ENCODE measurements around the gene FHOD1. TPM values are rescaled to one million over a fixed set of nuclear protein-coding genes. Genes with fewer than 3 reads are reported as not detected.

FHOD1 gene
- total and polyA plus RNA-seq, 2 of the 13 experiments (the other 11 are each of a cell fraction or from before 2014, with no cell fraction given): 20.0 to 20.8 TPM

DNA sequence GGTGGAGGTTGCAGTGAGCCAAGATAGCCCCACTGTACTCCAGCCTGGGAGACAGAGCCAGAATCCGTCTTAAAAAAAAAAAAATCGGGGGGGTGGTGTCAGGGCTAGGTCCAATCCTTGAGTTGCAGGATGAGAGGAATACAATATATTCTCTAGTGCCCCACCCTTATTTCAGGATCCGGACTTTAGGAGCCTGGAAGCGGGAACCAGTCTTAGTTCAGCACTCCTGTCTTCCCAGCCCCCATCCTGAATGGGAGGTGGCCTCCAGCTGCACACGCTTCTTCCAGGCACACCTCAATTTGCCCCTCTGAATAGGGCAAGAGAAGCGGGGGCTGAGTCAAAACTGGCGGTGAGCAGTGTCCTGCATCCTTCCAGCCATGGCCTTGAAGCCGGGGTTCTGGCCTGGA lies 1.6 kb downstream of the FHOD1 start (continued):
- TF ChIP-seq ZSCAN25 (CRISPR knock-in tag; IDR thresholded peaks at IDR 0.05) (no peak), ZFP90 (CRISPR knock-in tag; IDR thresholded peaks at IDR 0.05; ENCODE audit: borderline replicate concordance) (0 out of 2 replicates have a peak, but pooled peaks have one; percentile 15), RNF2 (conservative IDR thresholded peaks at IDR 0.05; ENCODE audit: low read depth) (no peak), ZNF597 (CRISPR knock-in tag; IDR thresholded peaks at IDR 0.05) (no peak), GFI1 (CRISPR knock-in tag; IDR thresholded peaks at IDR 0.05; ENCODE audit: borderline replicate concordance) (no peak), CBX1 (IDR thresholded peaks at IDR 0.05; ENCODE audit: low read depth) (no peak), TRIM22 (IDR thresholded peaks at IDR 0.05) (no peak), ZNF773 (CRISPR knock-in tag; IDR thresholded peaks at IDR 0.05; ENCODE audit: borderline replicate concordance) (no peak)

DNA sequence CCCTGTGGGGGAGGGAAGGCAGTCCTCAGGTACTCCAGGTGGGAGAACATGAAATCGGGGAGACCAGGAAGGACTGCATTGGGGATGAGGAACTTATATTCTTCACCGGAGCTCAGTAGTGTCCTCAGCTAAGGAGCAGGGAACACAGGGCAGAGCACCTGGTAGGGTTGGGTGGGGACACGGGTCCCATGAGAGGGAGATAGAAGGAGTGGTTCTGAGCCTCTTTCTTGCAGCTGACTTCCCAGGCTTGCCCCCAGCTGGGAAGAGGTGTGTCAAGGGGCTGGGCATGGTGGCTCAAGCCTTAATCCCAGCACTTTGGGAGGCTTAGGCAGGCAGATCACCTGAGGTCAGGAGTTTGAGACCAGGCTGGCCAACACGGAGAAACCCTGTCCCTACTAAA lies 2.1 kb downstream of the FHOD1 start:
- Histone ChIP-seq H4K20me1 (ENCODE audit: insufficient read depth, low read length) (no peaks in the 10 kb centered on the region), H2AFZ (ENCODE audit: low read length) (no peak overlapping the region), H3K27ac (ENCODE audit: extremely low read length, insufficient read depth, low read length) (peak overlapping the region; percentile 73), H3K4me2 (ENCODE audit: low read depth, low read length) (peak overlapping the region; percentile 97), H3K9ac (ENCODE audit: insufficient read depth, low read depth, low read length) (peak overlapping the region; percentile 69; the same call in 1 of the 2 replicates), H3K27me3 (ENCODE audit: control insufficient read depth in 1 of 2, insufficient read depth in 2 of 2, low read length in 2 of 2) (peaks cover 0 to 17% of the 10 kb centered on the region in 2 experiments; a peak in 3 of 5 replicates), H3K9me3 (ENCODE audit: low read length) (no peaks in the 10 kb centered on the region), H3K4me1 (ENCODE audit: insufficient read depth, low read length) (peaks cover 68% of the 10 kb centered on the region), H3K79me2 (ENCODE audit: insufficient read depth, low read length) (no peaks in the 10 kb centered on the region), H3K4me3 (replicated peaks in 1 of 3; ENCODE audit: insufficient read depth in 1 of 3, low read depth in 2 of 3, low read length in 3 of 3) (peak overlapping the region in 1 of 3 experiments; percentile 85; a peak in 1 of 6 replicates), H3K36me3 (replicated peaks in 1 of 2; ENCODE audit: control insufficient read depth in 1 of 2, insufficient read depth in 2 of 2, low read length in 2 of 2) (peaks cover 2 to 4% of the 10 kb centered on the region in 2 experiments; a peak in 2 of 5 replicates)
- WGBS (ENCODE audit: low lambda C conversion rate): 89% methylated on average over 4 of the region's 4 CpGs
- FAIRE-seq (no peak), DNase-seq (ENCODE audit: low spot score) (no peak), ATAC-seq (no peak)
- in situ Hi-C loops (cut with HindIII; ENCODE audit: extremely low pct_ligation_motif_present, low pct_unique_long_range_greater_than_20kb): no loop called here
- POLR2A ChIA-PET: interaction anchor here (4.5 to 6.1 kb wide), 2 partner anchors 13 to 19 kb away, joined by 24 to 71 read pairs; partner anchors contain the start of gene TMEM208
- BruUV-seq (replicated peaks): TSS peak; percentile 49
- intact Hi-C loops (cut with micrococcal nuclease; ENCODE audit: unreplicated experiment): no loop called here
- CTCF ChIA-PET (ENCODE audit: low intra/inter-chr PET ratio, low total read pairs): no interaction called here
- TF ChIP-seq ZNF780A (CRISPR knock-in tag; IDR thresholded peaks at IDR 0.05) (no peak), NFE2L2 (IDR thresholded peaks at IDR 0.05; ENCODE audit: low read length) (no peak), ZBTB14 (CRISPR knock-in tag; IDR thresholded peaks at IDR 0.05) (no peak), NFRKB (IDR thresholded peaks at IDR 0.05) (no peak), RAD51 (IDR thresholded peaks at IDR 0.05; ENCODE audit: borderline replicate concordance) (no peak), ZMYM4 (CRISPR knock-in tag; IDR thresholded peaks at IDR 0.05) (no peak), PRMT3 (CRISPR knock-in tag; IDR thresholded peaks at IDR 0.05; ENCODE audit: borderline replicate concordance, low read depth) (no peak), ZNF790 (CRISPR knock-in tag; IDR thresholded peaks at IDR 0.05; ENCODE audit: borderline replicate concordance) (no peak), JARID2 (CRISPR knock-in tag; IDR thresholded peaks at IDR 0.05; ENCODE audit: insufficient replicate concordance) (no peak), NCOA2 (CRISPR knock-in tag; IDR thresholded peaks at IDR 0.05) (no peak)
- TF ChIP-seq, protein P1, sequence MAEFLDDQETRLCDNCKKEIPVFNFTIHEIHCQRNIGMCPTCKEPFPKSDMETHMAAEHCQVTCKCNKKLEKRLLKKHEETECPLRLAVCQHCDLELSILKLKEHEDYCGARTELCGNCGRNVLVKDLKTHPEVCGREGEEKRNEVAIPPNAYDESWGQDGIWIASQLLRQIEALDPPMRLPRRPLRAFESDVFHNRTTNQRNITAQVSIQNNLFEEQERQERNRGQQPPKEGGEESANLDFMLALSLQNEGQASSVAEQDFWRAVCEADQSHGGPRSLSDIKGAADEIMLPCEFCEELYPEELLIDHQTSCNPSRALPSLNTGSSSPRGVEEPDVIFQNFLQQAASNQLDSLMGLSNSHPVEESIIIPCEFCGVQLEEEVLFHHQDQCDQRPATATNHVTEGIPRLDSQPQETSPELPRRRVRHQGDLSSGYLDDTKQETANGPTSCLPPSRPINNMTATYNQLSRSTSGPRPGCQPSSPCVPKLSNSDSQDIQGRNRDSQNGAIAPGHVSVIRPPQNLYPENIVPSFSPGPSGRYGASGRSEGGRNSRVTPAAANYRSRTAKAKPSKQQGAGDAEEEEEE (CRISPR knock-in tag; IDR thresholded peaks at IDR 0.05; ENCODE audit: borderline replicate concordance): no peak
- TF ChIP-seq, protein P2, sequence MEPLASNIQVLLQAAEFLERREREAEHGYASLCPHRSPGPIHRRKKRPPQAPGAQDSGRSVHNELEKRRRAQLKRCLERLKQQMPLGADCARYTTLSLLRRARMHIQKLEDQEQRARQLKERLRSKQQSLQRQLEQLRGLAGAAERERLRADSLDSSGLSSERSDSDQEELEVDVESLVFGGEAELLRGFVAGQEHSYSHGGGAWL (CRISPR knock-in tag; IDR thresholded peaks at IDR 0.05): no peak
